LoVo (cell line): ENCODE data around the gene OR7E24.
"Not testable (repeated sequence)": the region's sequence is repeated elsewhere in the genome, so short reads cannot be mapped to it uniquely, and the experiment has no call there.

ENCODE experiments used
- DNase-seq: peaks from one replicate; pipeline ENCODE4 v3.0.0-alpha.2; 2016; ENCODE audit warnings: low spot score

The OR7E24 gene

DNA sequence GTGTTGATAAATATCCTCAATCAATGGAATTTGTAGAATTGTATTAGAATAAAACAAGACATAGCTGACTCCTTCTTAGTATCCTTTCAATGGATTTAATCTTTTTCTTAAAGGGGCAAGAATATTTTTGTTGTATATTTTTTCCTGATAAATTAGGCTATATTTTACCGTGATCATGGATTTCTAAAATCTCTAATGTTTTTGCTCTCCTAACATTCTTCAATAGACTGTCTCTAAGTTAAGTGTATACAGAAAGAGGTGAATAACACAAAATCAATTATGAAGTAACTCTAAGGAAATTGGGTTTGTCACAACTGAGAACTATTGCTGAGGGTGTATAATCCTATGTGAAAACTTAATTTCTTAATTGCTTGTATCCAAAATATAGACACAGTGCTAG lies at the start of gene OR7E24:
TSS of gene OR7E24 (plus strand) at position 301 of the 400 bp plus-strand sequence. CDS start 114 bp downstream, outside the sequence.
- no peak for DNase-seq

DNA sequence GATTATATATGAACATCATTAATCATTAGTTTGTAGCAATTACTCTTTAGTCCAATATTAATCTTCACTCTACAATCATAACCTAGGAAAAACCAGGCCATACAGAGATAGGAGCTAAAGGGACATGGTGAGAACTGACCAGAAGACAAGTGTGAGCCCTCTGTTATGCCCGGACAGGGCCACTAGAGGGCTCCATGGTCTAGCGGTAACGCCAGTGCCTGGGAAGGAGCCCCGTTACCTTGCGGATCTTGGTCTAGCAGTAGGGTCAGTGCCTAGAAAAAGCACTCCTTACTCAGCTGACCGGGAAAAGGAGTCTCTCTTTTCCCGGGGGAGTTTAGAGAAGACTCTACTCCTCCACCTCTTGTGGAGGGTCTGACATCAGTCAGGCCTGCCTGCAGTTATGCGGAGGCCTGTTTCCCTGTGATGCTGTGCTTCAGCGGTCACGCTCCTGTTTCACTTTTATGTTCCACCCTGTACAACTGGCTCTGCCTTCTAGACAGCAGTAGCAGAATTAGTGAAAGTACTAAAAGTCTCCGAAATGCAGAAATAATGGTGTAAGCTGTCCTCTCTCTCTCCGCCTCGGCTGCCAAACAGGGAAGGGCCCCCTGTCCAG lies 45.1 kb upstream of the OR7E24 start:
- peak; percentile 59 for DNase-seq

DNA sequence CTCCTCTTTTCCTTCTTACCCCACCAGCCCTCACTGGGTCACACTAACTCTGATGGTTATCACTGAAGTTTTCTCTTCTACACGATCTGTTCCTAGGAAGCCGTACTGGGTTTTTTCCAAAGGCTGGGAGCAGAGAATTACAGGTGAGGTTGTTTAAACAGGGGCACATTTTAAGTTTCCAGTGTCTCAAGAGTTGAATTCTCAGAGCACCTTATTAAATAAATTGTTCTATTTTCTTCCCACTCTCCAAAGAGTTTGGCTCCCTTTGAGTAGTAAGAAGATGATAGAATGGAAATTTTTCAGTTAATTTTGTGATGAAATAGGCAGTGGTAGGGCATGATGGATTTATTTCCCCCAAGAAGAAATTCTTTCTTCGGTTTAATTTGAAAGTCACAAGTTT lies 31.2 kb upstream of the OR7E24 start, which contains the start of gene OR7D4:
TSS of gene OR7D4 (minus strand) at position 101 of the 400 bp plus-strand sequence. CDS start 4,752 bp downstream, outside the sequence.
- no peak for DNase-seq

DNA sequence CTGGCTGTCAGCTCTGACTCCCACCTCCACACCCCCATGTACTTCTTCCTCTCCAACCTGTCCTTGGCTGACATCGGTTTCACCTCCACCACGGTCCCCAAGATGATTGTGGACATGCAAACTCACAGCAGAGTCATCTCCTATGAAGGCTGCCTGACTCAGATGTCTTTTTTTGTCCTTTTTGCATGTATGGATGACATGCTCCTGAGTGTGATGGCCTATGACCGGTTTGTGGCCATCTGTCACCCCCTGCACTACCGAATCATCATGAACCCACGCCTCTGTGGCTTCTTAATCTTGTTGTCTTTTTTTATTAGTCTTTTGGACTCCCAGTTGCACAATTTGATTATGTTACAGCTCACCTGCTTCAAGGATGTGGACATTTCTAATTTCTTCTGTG lies 506 bp downstream of the OR7E24 start:
- no peak for DNase-seq

DNA sequence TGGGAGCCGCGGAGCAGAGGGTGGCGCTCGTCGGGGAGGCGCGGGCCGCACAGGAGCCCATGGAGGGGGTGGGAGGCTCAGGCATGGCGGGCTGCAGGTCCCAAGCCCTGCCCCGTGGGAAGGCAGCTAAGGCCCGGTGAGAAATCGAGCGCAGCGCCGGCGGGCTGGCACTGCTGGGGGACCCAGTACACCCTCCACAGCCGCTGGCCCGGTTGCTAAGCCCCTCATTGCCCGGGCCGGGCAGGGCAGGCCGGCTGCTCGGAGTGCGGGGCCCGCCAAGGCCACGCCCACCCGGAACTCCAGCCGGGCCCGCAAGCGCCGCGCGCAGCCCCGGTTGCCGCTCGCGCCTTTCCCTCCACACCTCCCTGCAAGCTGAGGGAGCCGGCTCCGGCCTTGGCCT lies 32.8 kb downstream of the OR7E24 start:
- DNase-seq = not testable (repeated sequence)

DNA sequence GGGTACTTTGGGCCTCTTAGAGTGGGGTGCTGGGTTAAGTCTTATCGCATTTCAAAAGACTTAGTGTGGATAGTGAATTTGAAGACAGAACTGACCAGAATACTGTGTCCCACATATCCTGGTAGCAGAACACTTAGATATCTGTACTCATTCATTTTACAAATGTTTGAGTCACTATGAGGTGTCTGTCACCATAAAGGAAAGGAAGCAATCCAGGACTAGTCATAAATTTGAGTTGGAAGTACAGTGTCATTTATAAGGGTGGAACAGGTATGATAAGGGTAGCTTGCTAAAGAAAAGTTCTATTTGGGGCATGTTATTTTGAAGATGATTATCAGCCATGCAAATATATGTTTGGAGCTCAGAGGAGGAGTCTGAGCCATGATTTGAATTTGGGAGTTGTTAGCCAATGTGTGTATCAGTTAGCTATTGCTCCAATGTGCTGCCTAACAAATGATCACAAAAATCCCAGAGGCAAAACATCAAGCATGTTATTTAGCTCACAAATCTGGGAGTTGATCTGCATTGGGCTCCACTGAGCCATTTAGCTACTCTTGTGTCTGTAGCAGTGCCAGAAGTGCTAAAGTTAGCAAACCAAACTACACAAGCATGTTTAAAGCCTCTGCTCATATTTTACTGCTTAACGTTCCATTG lies 38.6 kb downstream of the OR7E24 start:
- DNase-seq = no peak

DNA sequence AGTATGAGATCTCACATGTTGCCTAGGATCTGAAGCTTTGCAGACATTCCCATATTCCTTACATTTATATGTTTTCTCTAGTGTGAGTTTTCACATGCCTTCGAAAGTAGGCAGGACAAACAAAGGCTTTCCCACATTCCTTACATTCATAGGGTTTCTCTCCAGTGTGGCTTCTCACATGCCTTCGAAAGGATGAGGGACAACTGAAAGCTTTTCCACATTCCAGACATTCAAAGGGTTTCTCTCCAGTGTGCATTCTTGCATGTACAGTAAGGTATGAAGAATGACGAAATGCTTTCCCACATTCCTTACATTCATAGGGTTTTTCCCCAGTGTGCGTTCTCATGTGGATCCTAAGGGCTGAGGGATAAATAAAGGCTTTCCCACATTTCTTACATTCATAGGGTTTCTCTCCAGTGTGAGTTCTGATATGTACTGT lies 44.7 kb downstream of the OR7E24 start:
- no peak for DNase-seq

DNA sequence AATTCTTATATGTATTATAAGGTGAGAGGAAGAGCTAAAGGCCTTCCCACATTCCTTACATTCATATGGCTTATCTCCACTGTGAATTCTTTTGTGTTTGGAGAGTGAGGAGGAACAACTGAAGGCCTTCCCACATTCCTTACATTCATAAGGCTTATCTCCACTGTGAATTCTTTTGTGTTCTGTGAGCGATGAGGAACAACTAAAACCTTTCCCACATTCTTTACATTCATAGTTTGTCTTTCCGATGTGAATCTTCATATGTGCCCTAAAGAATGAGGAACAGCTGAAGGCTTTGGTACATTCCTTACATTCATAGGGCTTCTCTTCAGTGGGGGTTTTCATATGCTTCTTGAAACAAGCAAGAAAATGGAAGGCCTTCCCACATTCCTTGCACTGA lies 45.6 kb downstream of the OR7E24 start:
- DNase-seq = no peak
